B cell (primary cell): ENCODE data around the gene ACP6. TPM values are rescaled to one million over a fixed set of nuclear protein-coding genes. Genes with fewer than 3 reads are reported as not detected.

Experiments
- ATAC-seq: fragments of 200-7000 bp; cut with Tn5 transposase; one replicate; pipeline ENCODE4 v1.10.0; 2021; ENCODE audit warnings: low read depth, mild to moderate bottlenecking, moderate number of reproducible peaks, moderate library complexity
- CTCF ChIA-PET: fragments of 350-600 bp; sonication (Branson Sonifier 250); formaldehyde crosslinking; loops from one replicate; lab custom pipeline; 2021; ENCODE audit warnings: antibody characterized with exemption, inconsistent platforms; lab: Charles Lee
- POLR2A ChIA-PET: fragments of 350-600 bp; sonication (Branson Sonifier 250); formaldehyde crosslinking; loops from one replicate; lab custom pipeline; 2021; ENCODE audit warnings: antibody characterized with exemption; lab: Charles Lee
- DNase-seq: peaks from one replicate; pipeline ENCODE4 v3.0.0; 2013
- H2AFZ ChIP-seq: 2 replicates; pipeline ENCODE4 v1.6.1; 2012; ENCODE audit warnings: mild to moderate bottlenecking, low read depth, low read length; ENCODE audit not compliant: insufficient read depth, poor library complexity, severe bottlenecking
- H3K27ac ChIP-seq, 2 donors: 1 replicate in 1 of 2; 2 replicates in 1 of 2; pipeline ENCODE4 v1.5.1; 2012 to 2013; ENCODE audit warnings: low read length in 2 of 2, mild to moderate bottlenecking in 2 of 2, moderate library complexity in 1 of 2
- H3K27me3 ChIP-seq, 4 experiments: fragments of 200-600 bp in 1 of 4; sonication (generic) in 1 of 4; replicated peaks in 1 of 4; 1 replicate in 2 of 4; 2 replicates in 2 of 4; pipeline versions ENCODE4 v1.6.1 to v1.7.0; 2013 to 2016; ENCODE audit warnings: low read length in 3 of 4, mild to moderate bottlenecking in 2 of 4, mixed read lengths in 1 of 4, moderate library complexity in 1 of 4; ENCODE audit not compliant: insufficient read depth in 4 of 4, control insufficient read depth in 3 of 4; ENCODE audit errors: control extremely low read depth in 1 of 4
- H3K36me3 ChIP-seq, 2 experiments: replicated peaks in 1 of 2; 1 replicate in 1 of 2; 2 replicates in 1 of 2; pipeline versions ENCODE4 v1.6.1 to v1.7.1; 2013; ENCODE audit warnings: low read length in 1 of 2; ENCODE audit not compliant: insufficient read depth in 2 of 2, control insufficient read depth in 1 of 2; ENCODE audit errors: control extremely low read depth in 1 of 2, extremely low read depth in 1 of 2
- H3K4me1 ChIP-seq, 2 donors: fragments of 200-600 bp in 1 of 2; sonication (generic) in 1 of 2; 1 replicate in 1 of 2; 2 replicates in 1 of 2; pipeline versions ENCODE4 v1.5.1 to v1.6.1; 2013 to 2017; ENCODE audit warnings: low read length in 2 of 2; ENCODE audit not compliant: control insufficient read depth in 2 of 2, insufficient read depth in 2 of 2
- H3K4me2 ChIP-seq: replicated peaks from 2 replicates; pipeline ENCODE3; 2012; ENCODE audit warnings: mild to moderate bottlenecking, low read depth, low read length; ENCODE audit not compliant: poor library complexity, severe bottlenecking
- H3K4me3 ChIP-seq, 5 experiments: fragments of 200-600 bp in 1 of 5; sonication (generic) in 1 of 5; 1 replicate in 3 of 5; 2 replicates in 2 of 5; pipeline versions ENCODE4 v1.5.1 to v1.7.0; 2011 to 2016; ENCODE audit warnings: low read length in 4 of 5, mild to moderate bottlenecking in 4 of 5, low read depth in 2 of 5, control low read depth in 1 of 5, moderate library complexity in 1 of 5; ENCODE audit not compliant: insufficient read depth in 1 of 5; ENCODE audit errors: control extremely low read depth in 1 of 5, extremely low read depth in 1 of 5
- H3K79me2 ChIP-seq: fragments of 200-600 bp; sonication (generic); one replicate; pipeline ENCODE4 v1.6.0; 2016; ENCODE audit warnings: low read length; ENCODE audit not compliant: control insufficient read depth, insufficient read depth
- H3K9ac ChIP-seq: fragments of 200-600 bp; sonication (generic); 2 replicates; pipeline ENCODE4 v1.6.1; 2017; ENCODE audit warnings: mild to moderate bottlenecking, low read length, moderate library complexity
- H3K9me3 ChIP-seq, 3 donors: one replicate each; pipeline versions ENCODE4 v1.6.1 to v1.7.1; 2013; ENCODE audit warnings: low read length in 2 of 3; ENCODE audit not compliant: control insufficient read depth in 2 of 3, insufficient read depth in 1 of 3; ENCODE audit errors: control extremely low read depth in 1 of 3
- H4K20me1 ChIP-seq: 2 replicates; pipeline ENCODE4 v1.6.0; 2012; ENCODE audit warnings: mild to moderate bottlenecking, low read length; ENCODE audit not compliant: insufficient read depth, control insufficient read depth, poor library complexity, severe bottlenecking
- H3K27ac Mint-ChIP-seq: one replicate; pipeline ENCODE4 v1.8.0; 2021; ENCODE audit warnings: mixed read lengths
- H3K27me3 Mint-ChIP-seq: one replicate; pipeline ENCODE4 v1.8.0; 2021; ENCODE audit warnings: mixed read lengths
- H3K4me1 Mint-ChIP-seq: one replicate; pipeline ENCODE4 v1.8.0; 2021; ENCODE audit warnings: mixed read lengths
- H3K4me3 Mint-ChIP-seq: one replicate; pipeline ENCODE4 v1.8.0; 2021; ENCODE audit warnings: mixed read lengths
- H3K9me3 Mint-ChIP-seq: one replicate; pipeline ENCODE4 v1.8.0; 2022; ENCODE audit warnings: mixed read lengths; ENCODE audit not compliant: insufficient read depth
- CTCF ChIP-seq: fragments of 200-600 bp; IDR thresholded peaks from one replicate; pipeline ENCODE4 v1.8.0; 2022; ENCODE audit warnings: antibody characterized with exemption, mild to moderate bottlenecking
- EZH2 ChIP-seq: IDR thresholded peaks from 2 replicates; pipeline ENCODE4 v1.6.1; 2012; ENCODE audit warnings: borderline replicate concordance, low read depth, mild to moderate bottlenecking, moderate library complexity, low read length; ENCODE audit not compliant: insufficient read depth, poor library complexity, severe bottlenecking
- WGBS: methylation state at CpG from one replicate; pipeline ENCODE4 v1.1.5; 2013; ENCODE audit warnings: missing lambda C conversion rate; ENCODE audit not compliant: insufficient coverage; 5-methylcytosine and 5-hydroxymethylcytosine counted together
- intact Hi-C: fragments of 100-400 bp; cut with micrococcal nuclease; formaldehyde crosslinking; loops from one replicate; pipeline ENCODE4 v1.10.0; 2022
- polyA plus RNA-seq: library from polyadenylated mRNA; depleted of rRNA; stranded (reverse); fragments of >200 nt; gene quantifications from 2 replicates; pipeline ENCODE4 v1.2.3, GENCODE V29; 2012
- total RNA-seq, 2 donors: library from RNA; stranded (reverse); fragments of 120-200 nt in 1 of 2; gene quantifications; 1 replicate in 1 of 2; 2 replicates in 1 of 2; pipeline versions ENCODE4 v1.2.3 to v1.2.4, GENCODE V29; 2013 to 2022

The ACP6 gene
- total and polyA plus RNA-seq, 2 donors (not counting 1 experiment from before 2014, with no cell fraction given), result 5.0 to 15.7 TPM

- WGBS, result 10% methylated on average over 2 of the region's 3 CpGs
- Mint-ChIP-seq H3K4me3 (no peak overlapping the region), H3K9me3 (no peaks in the 10 kb centered on the region), H3K27me3 (no peaks in the 10 kb centered on the region), H3K4me1 (peaks cover 11% of the 10 kb centered on the region), H3K27ac (no peak overlapping the region)
- intact Hi-C loops, result loop anchor here (1.0 to 10.0 kb wide), 2 partner anchors 132 to 157 kb away; no protein-coding TSS in a partner anchor
- CTCF ChIA-PET, result interaction anchor here (1.0 to 4.0 kb wide), 15 partner anchors 10 to 134 kb away, joined by 3 to 21 read pairs (median 4); a partner anchor contains a TSS
- ATAC-seq (peak; percentile 75), DNase-seq (peak; percentile 67)
- Histone ChIP-seq H3K9ac (no peak overlapping the region), H2AFZ (no peak overlapping the region), H3K27ac (no peak overlapping the region), H4K20me1 (no peaks in the 10 kb centered on the region), H3K4me3 (no peak overlapping the region), H3K27me3 (no peaks in the 10 kb centered on the region), H3K79me2 (no peaks in the 10 kb centered on the region), H3K36me3 (no peaks in the 10 kb centered on the region), H3K9me3 (no peaks in the 10 kb centered on the region), H3K4me2 (no peak overlapping the region), H3K4me1 (peaks cover 7% of the 10 kb centered on the region in 2 donors)
- POLR2A ChIA-PET, result no interaction called here
- no peak for TF ChIP-seq EZH2
- TF ChIP-seq CTCF, result peak; percentile 97
These were observed 42.8 kb downstream of the ACP6 start for GRCh38 chr1:147627435-147628110.

- Mint-ChIP-seq H3K27ac (no peak overlapping the region), H3K4me1 (peaks cover 11% of the 10 kb centered on the region), H3K9me3 (no peaks in the 10 kb centered on the region), H3K4me3 (no peak overlapping the region), H3K27me3 (no peaks in the 10 kb centered on the region)
- ChIA-PET CTCF (interaction anchor here (0.8 to 4.0 kb wide), 11 partner anchors 11 to 353 kb away, joined by 3 to 21 read pairs (median 4); a partner anchor contains a TSS), POLR2A (no interaction called here)
- Histone ChIP-seq H3K27me3 (no peaks in the 10 kb centered on the region), H3K9me3 (no peaks in the 10 kb centered on the region), H3K36me3 (no peaks in the 10 kb centered on the region), H3K4me2 (no peak overlapping the region), H3K4me1 (peaks cover 7% of the 10 kb centered on the region in 2 donors), H3K79me2 (no peaks in the 10 kb centered on the region), H3K27ac (no peak overlapping the region), H4K20me1 (no peaks in the 10 kb centered on the region), H3K4me3 (no peak overlapping the region), H2AFZ (no peak overlapping the region), H3K9ac (no peak overlapping the region)
- TF ChIP-seq CTCF (no peak), EZH2 (no peak)
- 100% methylated on average over 5 of the region's 5 CpGs for WGBS
- intact Hi-C loops, result loop anchor here (1.0 to 10.0 kb wide), 2 partner anchors 131 to 158 kb away; no protein-coding TSS in a partner anchor
- no peak for ATAC-seq
- no peak for DNase-seq
These were observed 43.6 kb downstream of the ACP6 start for GRCh38 chr1:147626739-147627138.
